Measurements from ENCODE around the gene NFKBIB. TPM values are rescaled to one million over a fixed set of nuclear protein-coding genes. Genes with fewer than 3 reads are reported as not detected.
A peak's percentile ranks its signal among the peaks of the same experiment; 100 is the strongest.

Gene NFKBIB
- total and polyA plus RNA-seq, 2 of the 13 experiments (the other 11 are each of a cell fraction or from before 2014, with no cell fraction given), result 8.6 to 14.9 TPM

- peak; percentile 49; the same call in 1 of the 2 replicates for TF ChIP-seq POGZ (CRISPR knock-in tag; IDR thresholded peaks at IDR 0.05)
- TF ChIP-seq TFAP4 (IDR thresholded peaks at IDR 0.05; ENCODE audit: borderline replicate concordance, low read depth), result 0 out of 2 replicates have a peak, but pooled peaks have one; percentile 47
- TF ChIP-seq PATZ1 (CRISPR knock-in tag; IDR thresholded peaks at IDR 0.05), result peak; percentile 20; the same call in 1 of the 2 replicates
- no peak for TF ChIP-seq CSRNP2 (CRISPR knock-in tag; conservative IDR thresholded peaks at IDR 0.05; ENCODE audit: low read depth)
- TF ChIP-seq XRCC5 (optimal IDR thresholded peaks at IDR 0.05; ENCODE audit: low read length), result peak; percentile 96
- TF ChIP-seq SAP130 (CRISPR knock-in tag; IDR thresholded peaks at IDR 0.05; ENCODE audit: low read depth), result peak; percentile 59; the same call in 1 of the 2 replicates
- peak; percentile 32; the same call in 1 of the 2 replicates for TF ChIP-seq ZNF136 (CRISPR knock-in tag; IDR thresholded peaks at IDR 0.05; ENCODE audit: low read depth)
- peak; percentile 91 for TF ChIP-seq ZNF501 (CRISPR knock-in tag; IDR thresholded peaks at IDR 0.05)
- no peak for TF ChIP-seq MAFK (conservative IDR thresholded peaks at IDR 0.05 in 1 of 2, IDR thresholded peaks at IDR 0.05 in 1 of 2; ENCODE audit: low read length in 2 of 2)
- TF ChIP-seq ZNF598 (CRISPR knock-in tag; IDR thresholded peaks at IDR 0.05; ENCODE audit: borderline replicate concordance), result 0 out of 2 replicates have a peak, but pooled peaks have one; percentile 44
- peak; percentile 27; the same call in 1 of the 2 replicates for TF ChIP-seq ZNF605 (CRISPR knock-in tag; IDR thresholded peaks at IDR 0.05)
- no peak for TF ChIP-seq ZNF761 (CRISPR knock-in tag; conservative IDR thresholded peaks at IDR 0.05)
- peak; percentile 89 for TF ChIP-seq ZFY (CRISPR knock-in tag; IDR thresholded peaks at IDR 0.05)
- TF ChIP-seq KDM3A (CRISPR knock-in tag; IDR thresholded peaks at IDR 0.05; ENCODE audit: low read depth), result 0 out of 2 replicates have a peak, but pooled peaks have one; percentile 12
- TF ChIP-seq GLMP (CRISPR knock-in tag; IDR thresholded peaks at IDR 0.05; ENCODE audit: borderline replicate concordance), result no peak
- no peak for TF ChIP-seq MTF2 (CRISPR knock-in tag; IDR thresholded peaks at IDR 0.05; ENCODE audit: borderline replicate concordance)
- no peak for TF ChIP-seq ZNF264 (CRISPR knock-in tag; IDR thresholded peaks at IDR 0.05)
- peak; percentile 11 for TF ChIP-seq SKI (IDR thresholded peaks at IDR 0.05; ENCODE audit: partially characterized antibody)
- no peak for TF ChIP-seq PAXIP1 (CRISPR knock-in tag; conservative IDR thresholded peaks at IDR 0.05)
These were observed 30.4 kb downstream of the NFKBIB start, which contains the start of gene SARS2 (continued) for GRCh38 chr19:38929929-38930775.
